Measurements from ENCODE around the gene ANK3.

Gene ANK3

GRCh38 chr10:60351191-60351853 lies 38.4 kb downstream of the ANK3 start:
- Histone ChIP-seq H3K27ac (no peak overlapping the region), H3K9me3 (ENCODE audit: severe bottlenecking) (no peaks in the 10 kb centered on the region), H3K36me3 (no peaks in the 10 kb centered on the region), H3K27me3 (ENCODE audit: insufficient read depth, low read depth, severe bottlenecking) (no peaks in the 10 kb centered on the region), H3K4me3 (ENCODE audit: low read depth, low read length) (no peak overlapping the region)
- no peak for DNase-seq
- TF ChIP-seq CTCF (IDR thresholded peaks at IDR 0.05; ENCODE audit: low read depth, low read length), result no peak

- DNase-seq, result no peak
- no peak overlapping the region for H3K4me3 ChIP-seq (ENCODE audit: low read depth, low read length)
- H3K9me3 ChIP-seq (ENCODE audit: severe bottlenecking), result no peaks in the 10 kb centered on the region
- no peak for TF ChIP-seq CTCF (IDR thresholded peaks at IDR 0.05; ENCODE audit: low read depth, low read length)
- H3K27ac ChIP-seq, result no peak overlapping the region
- H3K36me3 ChIP-seq, result no peaks in the 10 kb centered on the region
- no peaks in the 10 kb centered on the region for H3K27me3 ChIP-seq (ENCODE audit: insufficient read depth, low read depth, severe bottlenecking)
These were observed 39.3 kb downstream of the ANK3 start for GRCh38 chr10:60350400-60350799.

- no peaks in the 10 kb centered on the region for H3K36me3 ChIP-seq
- no peak overlapping the region for H3K27ac ChIP-seq
These were observed 40.2 kb downstream of the ANK3 start for GRCh38 chr10:60349426-60349825.

GRCh38 chr10:60348982-60349381 lies 40.7 kb downstream of the ANK3 start:
- H3K9me3 ChIP-seq (ENCODE audit: severe bottlenecking), result no peaks in the 10 kb centered on the region
- no peak overlapping the region for H3K4me3 ChIP-seq (ENCODE audit: low read depth, low read length)
- no peaks in the 10 kb centered on the region for H3K27me3 ChIP-seq (ENCODE audit: insufficient read depth, low read depth, severe bottlenecking)
- H3K36me3 ChIP-seq, result no peaks in the 10 kb centered on the region
- TF ChIP-seq CTCF (IDR thresholded peaks at IDR 0.05; ENCODE audit: low read depth, low read length), result no peak
- H3K27ac ChIP-seq, result no peak overlapping the region
- no peak for DNase-seq

More at GRCh38 chr10:60349426-60349825, 40.2 kb downstream of the ANK3 start:
- no peaks in the 10 kb centered on the region for H3K9me3 ChIP-seq (ENCODE audit: severe bottlenecking)
- TF ChIP-seq CTCF (IDR thresholded peaks at IDR 0.05; ENCODE audit: low read depth, low read length), result no peak
- H3K27me3 ChIP-seq (ENCODE audit: insufficient read depth, low read depth, severe bottlenecking), result no peaks in the 10 kb centered on the region
- DNase-seq, result no peak
- no peak overlapping the region for H3K4me3 ChIP-seq (ENCODE audit: low read depth, low read length)

- H3K9me3 ChIP-seq (ENCODE audit: severe bottlenecking), result no peaks in the 10 kb centered on the region
- H3K36me3 ChIP-seq, result no peaks in the 10 kb centered on the region
- no peak overlapping the region for H3K27ac ChIP-seq
- H3K27me3 ChIP-seq (ENCODE audit: insufficient read depth, low read depth, severe bottlenecking), result no peaks in the 10 kb centered on the region
- no peak for DNase-seq
- no peak overlapping the region for H3K4me3 ChIP-seq (ENCODE audit: low read depth, low read length)
- no peak for TF ChIP-seq CTCF (IDR thresholded peaks at IDR 0.05; ENCODE audit: low read depth, low read length)
These were observed 42.4 kb downstream of the ANK3 start for GRCh38 chr10:60347270-60347669.

- Histone ChIP-seq H3K4me3 (ENCODE audit: low read depth, low read length) (no peak overlapping the region), H3K27me3 (ENCODE audit: insufficient read depth, low read depth, severe bottlenecking) (no peaks in the 10 kb centered on the region), H3K36me3 (no peaks in the 10 kb centered on the region), H3K27ac (no peak overlapping the region), H3K9me3 (ENCODE audit: severe bottlenecking) (no peaks in the 10 kb centered on the region)
- DNase-seq, result no peak
- TF ChIP-seq CTCF (IDR thresholded peaks at IDR 0.05; ENCODE audit: low read depth, low read length), result no peak
These were observed 43.0 kb downstream of the ANK3 start for GRCh38 chr10:60346661-60347060.

Data from WERI-Rb-1 (cell line).